Measurements from ENCODE around the gene CPLANE2. TPM values are rescaled to one million over a fixed set of nuclear protein-coding genes. Genes with fewer than 3 reads are reported as not detected.

CPLANE2 gene
- total RNA-seq, 1 experiment from 2014 or later: 4.5 TPM

DNA sequence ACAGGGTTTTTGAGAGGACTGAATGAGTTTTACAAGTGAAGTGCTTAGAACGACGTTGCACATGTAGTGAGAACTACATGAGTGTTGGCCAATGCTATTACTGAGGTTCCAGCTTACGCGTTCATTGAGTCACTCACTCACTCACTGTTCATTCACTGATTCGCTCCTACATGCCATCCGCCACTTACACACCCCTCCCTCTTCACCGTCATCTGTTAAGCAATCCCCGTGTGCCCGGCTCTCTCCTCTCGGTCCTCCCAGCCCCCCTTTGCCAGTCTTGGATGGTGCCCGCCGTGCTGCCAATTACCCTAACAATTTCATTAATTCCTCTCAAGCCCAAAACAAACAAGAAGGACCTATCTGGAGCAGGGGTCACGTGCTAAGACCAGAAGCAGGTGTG, 53.8 kb downstream of the CPLANE2 start:
- no peaks in the 10 kb centered on the region for H3K9me2 ChIP-seq (ENCODE audit: insufficient read depth)
- intact Hi-C loops (cut with micrococcal nuclease; ENCODE audit: unreplicated experiment): loop anchor here (1.0 to 2.0 kb wide), 2 partner anchors 10 to 26 kb away; partner anchors contain the start of gene EPHA2
- H3K36me3 ChIP-seq (ENCODE audit: low read depth): no peaks in the 10 kb centered on the region
- peaks cover 64% of the 10 kb centered on the region for H3F3A ChIP-seq (ENCODE audit: insufficient read depth, low read depth)
- peak overlapping the region; percentile 78 for H3K4me2 ChIP-seq
- H3K27ac ChIP-seq: peak overlapping the region; percentile 93
- no peak overlapping the region for H2AFZ ChIP-seq
- H3K4me3 ChIP-seq: no peak overlapping the region; the same call in 1 of the 2 replicates
- peak; percentile 47 to 90 for DNase-seq
- no TSS peak for BruUV-seq (replicated peaks)
- H3K4me1 ChIP-seq (replicated peaks; ENCODE audit: insufficient read depth): peaks cover 85% of the 10 kb centered on the region
- H4K20me1 ChIP-seq (ENCODE audit: insufficient read depth): no peaks in the 10 kb centered on the region
- TF ChIP-seq, protein P1, sequence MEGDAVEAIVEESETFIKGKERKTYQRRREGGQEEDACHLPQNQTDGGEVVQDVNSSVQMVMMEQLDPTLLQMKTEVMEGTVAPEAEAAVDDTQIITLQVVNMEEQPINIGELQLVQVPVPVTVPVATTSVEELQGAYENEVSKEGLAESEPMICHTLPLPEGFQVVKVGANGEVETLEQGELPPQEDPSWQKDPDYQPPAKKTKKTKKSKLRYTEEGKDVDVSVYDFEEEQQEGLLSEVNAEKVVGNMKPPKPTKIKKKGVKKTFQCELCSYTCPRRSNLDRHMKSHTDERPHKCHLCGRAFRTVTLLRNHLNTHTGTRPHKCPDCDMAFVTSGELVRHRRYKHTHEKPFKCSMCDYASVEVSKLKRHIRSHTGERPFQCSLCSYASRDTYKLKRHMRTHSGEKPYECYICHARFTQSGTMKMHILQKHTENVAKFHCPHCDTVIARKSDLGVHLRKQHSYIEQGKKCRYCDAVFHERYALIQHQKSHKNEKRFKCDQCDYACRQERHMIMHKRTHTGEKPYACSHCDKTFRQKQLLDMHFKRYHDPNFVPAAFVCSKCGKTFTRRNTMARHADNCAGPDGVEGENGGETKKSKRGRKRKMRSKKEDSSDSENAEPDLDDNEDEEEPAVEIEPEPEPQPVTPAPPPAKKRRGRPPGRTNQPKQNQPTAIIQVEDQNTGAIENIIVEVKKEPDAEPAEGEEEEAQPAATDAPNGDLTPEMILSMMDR (conservative IDR thresholded peaks at IDR 0.05): no peak
- TF ChIP-seq EZH2 (IDR thresholded peaks at IDR 0.05; ENCODE audit: low read depth): no peak
- POLR2A ChIA-PET (ENCODE audit: unreplicated experiment): no interaction called here
- no peaks in the 10 kb centered on the region for H3K27me3 ChIP-seq (ENCODE audit: insufficient read depth, low read depth)
- H3K9me3 ChIP-seq (ENCODE audit: insufficient read depth, low read depth): no peaks in the 10 kb centered on the region
- H3K79me2 ChIP-seq (ENCODE audit: low read depth): peaks cover 18% of the 10 kb centered on the region; the same call in 1 of the 2 replicates
- CTCF ChIA-PET: no interaction called here

DNA sequence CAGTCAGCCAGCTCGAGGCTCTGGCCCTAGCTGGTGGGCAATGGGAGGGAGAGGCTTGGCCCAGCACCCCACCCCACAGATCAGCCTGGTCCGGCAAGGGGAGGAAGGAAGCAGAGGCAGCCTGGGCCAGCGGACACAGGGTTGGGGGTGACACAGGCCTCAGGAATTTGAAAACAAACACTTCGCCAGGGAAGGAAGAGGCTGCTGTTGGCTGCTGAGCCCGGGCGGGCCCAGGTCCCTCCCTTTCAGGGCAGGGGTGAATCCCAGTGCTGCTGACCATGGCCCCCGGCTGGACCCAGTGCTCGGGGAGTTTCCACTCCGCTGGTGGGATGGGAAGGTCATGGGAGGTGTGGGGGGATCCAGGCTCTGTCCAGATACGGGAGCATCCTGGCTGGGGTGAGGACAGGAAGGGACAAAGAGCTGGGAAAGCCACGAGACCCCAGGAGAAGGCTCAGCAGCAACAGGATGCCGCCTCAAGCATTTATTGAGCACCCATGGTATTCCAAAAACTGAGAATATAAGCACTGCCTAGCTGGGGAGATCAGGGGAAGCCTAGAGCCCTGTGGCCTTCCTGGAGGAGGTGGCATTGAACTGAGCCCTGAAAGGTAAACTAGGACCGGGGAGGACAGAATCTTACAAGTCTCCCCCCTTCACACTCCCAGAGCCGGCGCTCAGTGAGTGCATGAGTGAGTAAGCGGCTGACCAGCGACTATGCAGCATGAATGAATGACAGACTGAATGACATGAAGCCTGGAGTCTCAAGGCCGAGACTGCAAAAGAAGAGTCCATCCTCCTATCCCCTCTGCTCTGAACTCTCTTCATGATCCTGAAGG, 54.9 kb downstream of the CPLANE2 start:
- no peaks in the 10 kb centered on the region for H3K27me3 ChIP-seq (ENCODE audit: insufficient read depth, low read depth)
- H3K4me3 ChIP-seq: peak overlapping the region; percentile 39; the same call in 1 of the 2 replicates

More for the DNA sequence above, 54.9 kb downstream of the CPLANE2 start:
- ChIA-PET POLR2A (ENCODE audit: unreplicated experiment) (interaction anchor here (0.6 to 1.2 kb wide), 4 partner anchors 9 to 174 kb away, joined by 3 to 5 read pairs (median 4); no protein-coding TSS in a partner anchor), CTCF (interaction anchor here (0.9 to 1.2 kb wide), 2 partner anchors 27 to 37 kb away, joined by 3 to 5 read pairs; no protein-coding TSS in a partner anchor)
- Histone ChIP-seq H2AFZ (no peak overlapping the region), H3K9me3 (ENCODE audit: insufficient read depth, low read depth) (no peaks in the 10 kb centered on the region), H3K36me3 (ENCODE audit: low read depth) (no peaks in the 10 kb centered on the region), H3K79me2 (ENCODE audit: low read depth) (peaks cover 18% of the 10 kb centered on the region), H3F3A (ENCODE audit: insufficient read depth, low read depth) (peaks cover 61% of the 10 kb centered on the region), H3K4me1 (replicated peaks; ENCODE audit: insufficient read depth) (peaks cover 86% of the 10 kb centered on the region), H3K4me2 (peak overlapping the region; percentile 78), H4K20me1 (ENCODE audit: insufficient read depth) (no peaks in the 10 kb centered on the region), H3K9me2 (ENCODE audit: insufficient read depth) (no peaks in the 10 kb centered on the region), H3K27ac (peak overlapping the region; percentile 93)
- intact Hi-C loops (cut with micrococcal nuclease; ENCODE audit: unreplicated experiment): loop anchor here (2.0 kb wide), 1 partner anchor 25 kb away; the partner anchor contains the start of gene EPHA2
- TSS peak; percentile 84 for BruUV-seq (replicated peaks)
- peak; percentile 86 to 90 for DNase-seq
- no peak for TF ChIP-seq EZH2 (IDR thresholded peaks at IDR 0.05; ENCODE audit: low read depth)
- TF ChIP-seq, protein P1 (conservative IDR thresholded peaks at IDR 0.05): no peak

Other genes with a start within 250 kb of the CPLANE2 start
- not detected in 2 replicates for gene SRARP, start 232.9 kb downstream of the CPLANE2 start, total RNA-seq (2021)
- gene HSPB7, start 219.1 kb downstream of the CPLANE2 start, total RNA-seq (2021): not detected in 2 replicates
- gene CLCNKA, start 215.1 kb downstream of the CPLANE2 start, total RNA-seq (2021): 1.0 and 1.1 TPM in 2 replicates
- 1.1 and 1.9 TPM in 2 replicates for gene CLCNKB, start 193.4 kb downstream of the CPLANE2 start, total RNA-seq (2021)
- 7.4 and 12.3 TPM in 2 replicates for gene FAM131C, start 163.5 kb downstream of the CPLANE2 start, total RNA-seq (2021)
- 48.3 and 65.8 TPM in 2 replicates for gene EPHA2, start 81.1 kb downstream of the CPLANE2 start, total RNA-seq (2021)
- gene ARHGEF19, start 24.5 kb downstream of the CPLANE2 start, total RNA-seq (2021): 38.5 and 44.3 TPM in 2 replicates
- gene FBXO42, start 115.3 kb upstream of the CPLANE2 start, total RNA-seq (2021): 13.0 and 15.3 TPM in 2 replicates
- gene SZRD1, start 130.1 kb upstream of the CPLANE2 start, total RNA-seq (2021): 104 and 114 TPM in 2 replicates
- gene SPATA21, start 200.2 kb upstream of the CPLANE2 start, total RNA-seq (2021): not detected in 2 replicates
- 49.6 and 52.4 TPM in 2 replicates for gene NECAP2, start 203.5 kb upstream of the CPLANE2 start, total RNA-seq (2021)